ENCODE results near the gene RBMS3.
"Not testable (repeated sequence)": the region's sequence is repeated elsewhere in the genome, so short reads cannot be mapped to it uniquely, and the experiment has no call there.

Gene RBMS3

GRCh38 chr3:29312960-29313452 is 32.1 kb downstream of the RBMS3 start:
- DNase-seq, result no peak

GRCh38 chr3:29313981-29314726 is 33.3 kb downstream of the RBMS3 start:
- no peak for DNase-seq

- no peak for DNase-seq
Observed at GRCh38 chr3:29314727-29315088, 33.8 kb downstream of the RBMS3 start.

- DNase-seq, result no peak
Observed at GRCh38 chr3:29317659-29318173, 36.8 kb downstream of the RBMS3 start.

- DNase-seq, result no peak
Observed at GRCh38 chr3:29318251-29318650, 37.4 kb downstream of the RBMS3 start.

- no peak for DNase-seq
Observed at GRCh38 chr3:29319262-29319661, 38.4 kb downstream of the RBMS3 start.

GRCh38 chr3:29319798-29320197 is 38.9 kb downstream of the RBMS3 start:
- DNase-seq, result no peak

GRCh38 chr3:29322586-29322985 is 41.7 kb downstream of the RBMS3 start:
- DNase-seq, result no peak

GRCh38 chr3:29324180-29324651 is 43.3 kb downstream of the RBMS3 start:
- DNase-seq, result peak; percentile 81

GRCh38 chr3:29326540-29326939 is 45.7 kb downstream of the RBMS3 start:
- not testable (repeated sequence) for DNase-seq

- DNase-seq, result no peak
Observed at GRCh38 chr3:29329986-29330890, 49.4 kb downstream of the RBMS3 start.

- DNase-seq, result no peak
Observed at GRCh38 chr3:29331035-29331434, 50.2 kb downstream of the RBMS3 start.

- no peak for DNase-seq
Observed at GRCh38 chr3:29331456-29332194, 50.8 kb downstream of the RBMS3 start.

- peak; percentile 78 for DNase-seq
Observed at GRCh38 chr3:29332195-29332637, 51.3 kb downstream of the RBMS3 start.

GRCh38 chr3:29333576-29333975 is 52.7 kb downstream of the RBMS3 start:
- peak; percentile 65 for DNase-seq

- peak; percentile 27 for DNase-seq
Observed at GRCh38 chr3:29334706-29335105, 53.8 kb downstream of the RBMS3 start.

- peak; percentile 100 for DNase-seq
Observed at GRCh38 chr3:29335438-29335837, 54.6 kb downstream of the RBMS3 start.

- DNase-seq, result peak; percentile 44
Observed at GRCh38 chr3:29335943-29336342, 55.1 kb downstream of the RBMS3 start.

GRCh38 chr3:29337565-29337964 is 56.7 kb downstream of the RBMS3 start:
- DNase-seq, result no peak

GRCh38 chr3:29338377-29338776 is 57.5 kb downstream of the RBMS3 start:
- no peak for DNase-seq

- DNase-seq, result peak; percentile 58
Observed at GRCh38 chr3:29339016-29339833, 58.4 kb downstream of the RBMS3 start.
